Measurements from ENCODE around the gene TIMM13. TPM values are rescaled to one million over a fixed set of nuclear protein-coding genes. Genes with fewer than 3 reads are reported as not detected.

The TIMM13 gene
- total RNA-seq, 2 experiments from 2014 or later: 113 to 121 TPM

GRCh38 chr19:2425622-2426581 lies 1.5 kb downstream of the TIMM13 start:
- DNase-seq (no peak), ATAC-seq (no peak)
- peak overlapping the region; percentile 82 for H3K4me3 Mint-ChIP-seq
- peaks cover 10% of the 10 kb centered on the region for H3K4me1 Mint-ChIP-seq (ENCODE audit: low read depth)
- ChIA-PET POLR2A (interaction anchor here (0.7 to 3.5 kb wide), 9 partner anchors 14 to 350 kb away, joined by 3 to 31 read pairs (median 5); partner anchors contain the start of genes GADD45B and LMNB2), CTCF (no interaction called here)
- no peaks in the 10 kb centered on the region for H3K27me3 Mint-ChIP-seq
- intact Hi-C loops (cut with micrococcal nuclease): no loop called here
- H3K27ac Mint-ChIP-seq: peak overlapping the region; percentile 94
- H3K36me3 Mint-ChIP-seq (ENCODE audit: low read depth): peaks cover 18% of the 10 kb centered on the region
- TF ChIP-seq CTCF (IDR thresholded peaks at IDR 0.05): no peak
- H3K9me3 Mint-ChIP-seq: no peaks in the 10 kb centered on the region

- Mint-ChIP-seq H3K4me3 (no peak overlapping the region), H3K4me1 (ENCODE audit: low read depth) (peaks cover 10% of the 10 kb centered on the region), H3K27me3 (no peaks in the 10 kb centered on the region), H3K36me3 (ENCODE audit: low read depth) (peaks cover 18% of the 10 kb centered on the region), H3K27ac (no peak overlapping the region), H3K9me3 (no peaks in the 10 kb centered on the region)
- no peak for TF ChIP-seq CTCF (IDR thresholded peaks at IDR 0.05)
- POLR2A ChIA-PET: interaction anchor here (1.0 to 3.5 kb wide), 3 partner anchors 14 to 32 kb away, joined by 3 to 31 read pairs (median 3); partner anchors contain the start of gene LMNB2
- DNase-seq (no peak), ATAC-seq (no peak)
- intact Hi-C loops (cut with micrococcal nuclease): no loop called here
- CTCF ChIA-PET: no interaction called here
Measured at GRCh38 chr19:2424686-2425621, 2.4 kb downstream of the TIMM13 start.

- H3K4me3 Mint-ChIP-seq: no peak overlapping the region
- intact Hi-C loops (cut with micrococcal nuclease): no loop called here
- no peak overlapping the region for H3K27ac Mint-ChIP-seq
- no peaks in the 10 kb centered on the region for H3K9me3 Mint-ChIP-seq
- no peak for ATAC-seq
- peaks cover 10% of the 10 kb centered on the region for H3K4me1 Mint-ChIP-seq (ENCODE audit: low read depth)
- no peaks in the 10 kb centered on the region for H3K27me3 Mint-ChIP-seq
- H3K36me3 Mint-ChIP-seq (ENCODE audit: low read depth): peaks cover 15% of the 10 kb centered on the region
- POLR2A ChIA-PET: interaction anchor here (1.0 to 1.2 kb wide), 4 partner anchors 14 to 33 kb away, joined by 3 to 4 read pairs (median 3); partner anchors contain the start of gene LMNB2
- DNase-seq: no peak
- no peak for TF ChIP-seq CTCF (IDR thresholded peaks at IDR 0.05)
- CTCF ChIA-PET: interaction anchor here (1.2 kb wide), 1 partner anchor 187 kb away, joined by 4 read pairs; no protein-coding TSS in a partner anchor
Measured at GRCh38 chr19:2423915-2424685, 3.3 kb downstream of the TIMM13 start.

GRCh38 chr19:2423071-2423914 lies 4.1 kb downstream of the TIMM13 start:
- CTCF ChIA-PET: interaction anchor here (1.2 to 1.3 kb wide), 2 partner anchors 188 to 191 kb away, joined by 3 to 4 read pairs; no protein-coding TSS in a partner anchor
- intact Hi-C loops (cut with micrococcal nuclease): no loop called here
- POLR2A ChIA-PET: interaction anchor here (0.6 to 1.2 kb wide), 5 partner anchors 13 to 128 kb away, joined by 3 to 4 read pairs (median 4); partner anchors contain the start of gene LMNB2
- DNase-seq (no peak), ATAC-seq (no peak)
- no peaks in the 10 kb centered on the region for H3K9me3 Mint-ChIP-seq
- peaks cover 15% of the 10 kb centered on the region for H3K36me3 Mint-ChIP-seq (ENCODE audit: low read depth)
- TF ChIP-seq CTCF (IDR thresholded peaks at IDR 0.05): no peak
- no peaks in the 10 kb centered on the region for H3K27me3 Mint-ChIP-seq
- peaks cover 10% of the 10 kb centered on the region for H3K4me1 Mint-ChIP-seq (ENCODE audit: low read depth)
- H3K27ac Mint-ChIP-seq: no peak overlapping the region
- H3K4me3 Mint-ChIP-seq: no peak overlapping the region

Data from activated CD8-positive, alpha-beta T cell treated with anti-CD3 and anti-CD28 coated beads for 36 hours (primary cell).